Measurements from ENCODE around the gene CNTNAP2. TPM values are rescaled to one million over a fixed set of nuclear protein-coding genes. Genes with fewer than 3 reads are reported as not detected.

CNTNAP2 gene
- total RNA-seq, 6 experiments from 2014 or later: 1.8 to 8.1 (median 3.9) TPM

- intact Hi-C loops (cut with DNase I): no loop called here
- H3K27me3 ChIP-seq: no peaks in the 10 kb centered on the region
- 48% methylated on average over 2 of the region's 2 CpGs for WGBS (ENCODE audit: insufficient coverage, low coverage, low lambda C conversion rate, missing lambda C conversion rate)
Observed at GRCh38 chr7:146206270-146206669, 89.7 kb downstream of the CNTNAP2 start.

GRCh38 chr7:146208492-146208891, 91.9 kb downstream of the CNTNAP2 start:
- no peak for TF ChIP-seq CTCF (IDR thresholded peaks at IDR 0.05)
- no peak for TF ChIP-seq POLR2A (IDR thresholded peaks at IDR 0.05)
- ATAC-seq: no peak
- WGBS (ENCODE audit: insufficient coverage, low coverage, low lambda C conversion rate, missing lambda C conversion rate): 33% methylated on average over 1 of the region's 1 CpG
- Histone ChIP-seq H3K27ac (no peak overlapping the region), H3K36me3 (no peaks in the 10 kb centered on the region), H3K27me3 (no peaks in the 10 kb centered on the region), H3K9me3 (no peaks in the 10 kb centered on the region), H3K4me1 (no peaks in the 10 kb centered on the region), H3K4me3 (no peak overlapping the region)
- intact Hi-C loops (cut with DNase I): no loop called here
- no peak for DNase-seq

More at GRCh38 chr7:146206270-146206669, 89.7 kb downstream of the CNTNAP2 start:
- no peaks in the 10 kb centered on the region for H3K4me1 ChIP-seq
- H3K36me3 ChIP-seq: no peaks in the 10 kb centered on the region
- no peak overlapping the region for H3K4me3 ChIP-seq
- DNase-seq: no peak
- no peaks in the 10 kb centered on the region for H3K9me3 ChIP-seq
- ATAC-seq: no peak
- H3K27ac ChIP-seq: no peak overlapping the region
- TF ChIP-seq POLR2A (IDR thresholded peaks at IDR 0.05): no peak
- TF ChIP-seq CTCF (IDR thresholded peaks at IDR 0.05): no peak

- no peak for ATAC-seq
- TF ChIP-seq POLR2A (IDR thresholded peaks at IDR 0.05): no peak
- TF ChIP-seq CTCF (IDR thresholded peaks at IDR 0.05): no peak
- Histone ChIP-seq H3K4me1 (no peaks in the 10 kb centered on the region), H3K27me3 (no peaks in the 10 kb centered on the region), H3K36me3 (no peaks in the 10 kb centered on the region), H3K4me3 (no peak overlapping the region), H3K27ac (no peak overlapping the region), H3K9me3 (no peaks in the 10 kb centered on the region)
- intact Hi-C loops (cut with DNase I): no loop called here
- DNase-seq: no peak
- 26% methylated on average over 4 of the region's 4 CpGs for WGBS (ENCODE audit: insufficient coverage, low coverage, low lambda C conversion rate, missing lambda C conversion rate)
Observed at GRCh38 chr7:146214842-146215241, 98.2 kb downstream of the CNTNAP2 start.

GRCh38 chr7:146216396-146217041, 99.9 kb downstream of the CNTNAP2 start:
- intact Hi-C loops (cut with DNase I): no loop called here
- 39% methylated on average over 9 of the region's 9 CpGs for WGBS (ENCODE audit: insufficient coverage, low coverage, low lambda C conversion rate, missing lambda C conversion rate)
- ATAC-seq: no peak

More at GRCh38 chr7:146216396-146217041, 99.9 kb downstream of the CNTNAP2 start:
- no peaks in the 10 kb centered on the region for H3K36me3 ChIP-seq
- no peaks in the 10 kb centered on the region for H3K4me1 ChIP-seq
- no peak overlapping the region for H3K27ac ChIP-seq
- DNase-seq: no peak
- no peaks in the 10 kb centered on the region for H3K27me3 ChIP-seq
- no peak overlapping the region for H3K4me3 ChIP-seq
- H3K9me3 ChIP-seq: no peaks in the 10 kb centered on the region
- TF ChIP-seq CTCF (IDR thresholded peaks at IDR 0.05) (no peak), POLR2A (IDR thresholded peaks at IDR 0.05) (no peak)
